GM18517 (cell line): ENCODE measurements around the gene LCN15.
"Not testable (repeated sequence)": the region's sequence is repeated elsewhere in the genome, so short reads cannot be mapped to it uniquely, and the experiment has no call there.

Source experiments
- ATAC-seq: cut with Tn5 transposase; IDR thresholded peaks from one replicate; pipeline ENCODE4 v1.9.1; 2021; ENCODE audit warnings: mild to moderate bottlenecking, moderate library complexity; ENCODE audit not compliant: unreplicated experiment

Gene LCN15

GRCh38 chr9:136764301-136764891, at the start of gene LCN15:
LCN15 (minus strand) TSS chr9:136764518; CDS start chr9:136764488, 30 bp downstream.
- no peak for ATAC-seq

GRCh38 chr9:136808806-136809158, 44.5 kb upstream of the LCN15 start:
- no peak for ATAC-seq

GRCh38 chr9:136808075-136808805, 43.9 kb upstream of the LCN15 start:
- peak; percentile 22 for ATAC-seq

- ATAC-seq = peak; percentile 71
Measured at GRCh38 chr9:136807281-136808074, 43.2 kb upstream of the LCN15 start, which contains the start of gene RABL6. RABL6 (plus strand) TSS chr9:136807948; CDS start chr9:136808197, 249 bp downstream.

GRCh38 chr9:136806631-136807201, 42.4 kb upstream of the LCN15 start:
- no peak for ATAC-seq

GRCh38 chr9:136806067-136806466, 41.7 kb upstream of the LCN15 start:
- no peak for ATAC-seq

- no peak for ATAC-seq
Measured at GRCh38 chr9:136805207-136805740, 41.0 kb upstream of the LCN15 start.

GRCh38 chr9:136804509-136805206, 40.3 kb upstream of the LCN15 start:
- no peak for ATAC-seq

GRCh38 chr9:136803551-136804508, 39.5 kb upstream of the LCN15 start:
- no peak for ATAC-seq

- not testable (repeated sequence) for ATAC-seq
Measured at GRCh38 chr9:136803009-136803550, 38.8 kb upstream of the LCN15 start.

- ATAC-seq = no peak
Measured at GRCh38 chr9:136802321-136802720, 38.0 kb upstream of the LCN15 start.

- no peak for ATAC-seq
Measured at GRCh38 chr9:136799854-136800657, 35.7 kb upstream of the LCN15 start.

GRCh38 chr9:136799079-136799853, 34.9 kb upstream of the LCN15 start:
- no peak for ATAC-seq

- no peak for ATAC-seq
Measured at GRCh38 chr9:136798708-136799078, 34.4 kb upstream of the LCN15 start.

GRCh38 chr9:136796775-136797347, 32.5 kb upstream of the LCN15 start:
- ATAC-seq = not testable (repeated sequence)

- ATAC-seq = no peak
Measured at GRCh38 chr9:136796238-136796774, 32.0 kb upstream of the LCN15 start, which contains the start of gene CCDC183. CCDC183 (plus strand) TSS chr9:136796338; CDS start chr9:136796398, 60 bp downstream.

- ATAC-seq = no peak
Measured at GRCh38 chr9:136795000-136795348, 30.7 kb upstream of the LCN15 start.
